DMS 273 (cell line): ENCODE data around the gene LY6G5C.

ENCODE experiments used
- DNase-seq: peaks from one replicate; lab custom pipeline; 2025; ENCODE audit not compliant: unreplicated experiment; lab: John Stamatoyannopoulos, UW

The LY6G5C gene

GRCh38 chr6:31680226-31681134, at the start of gene LY6G5C:
LY6G5C (minus strand) TSS chr6:31681067; CDS start chr6:31680373, 694 bp downstream.
- peak; percentile 87 for DNase-seq

DNA sequence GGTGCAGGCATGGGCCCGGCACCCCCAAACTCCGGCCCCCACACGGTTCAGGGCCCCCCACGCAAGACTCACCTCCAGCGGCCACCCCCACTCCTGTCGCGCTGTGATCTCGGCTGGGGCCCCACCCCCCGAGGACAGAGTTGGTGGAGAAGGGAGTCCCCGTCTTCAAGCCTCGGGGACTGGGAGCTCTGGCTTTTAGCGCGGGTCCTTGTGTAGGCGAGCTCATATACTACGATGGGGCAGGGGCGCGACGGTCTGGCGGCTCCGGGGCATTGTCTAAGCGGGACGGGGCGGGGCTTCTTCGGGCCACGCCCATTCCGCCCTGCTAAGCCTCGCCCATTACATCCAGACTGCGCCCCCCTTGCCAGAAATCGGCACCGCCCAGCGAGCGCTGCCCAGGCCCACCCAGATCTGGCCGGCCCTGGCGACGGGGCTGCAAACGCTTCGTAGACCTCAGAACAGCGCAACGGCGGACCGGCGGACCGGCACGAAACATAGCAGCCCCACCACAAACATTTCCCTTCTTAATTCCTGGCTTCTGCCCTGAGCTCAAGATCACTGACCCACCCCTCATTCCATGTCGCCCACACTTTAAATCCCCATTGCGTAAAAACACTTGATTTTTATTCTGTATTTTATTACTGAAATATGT, 49.2 kb upstream of the LY6G5C start:
- peak; percentile 81 for DNase-seq

- DNase-seq = peak; percentile 93
Measured at GRCh38 chr6:31729515-31729978, 48.7 kb upstream of the LY6G5C start.

DNA sequence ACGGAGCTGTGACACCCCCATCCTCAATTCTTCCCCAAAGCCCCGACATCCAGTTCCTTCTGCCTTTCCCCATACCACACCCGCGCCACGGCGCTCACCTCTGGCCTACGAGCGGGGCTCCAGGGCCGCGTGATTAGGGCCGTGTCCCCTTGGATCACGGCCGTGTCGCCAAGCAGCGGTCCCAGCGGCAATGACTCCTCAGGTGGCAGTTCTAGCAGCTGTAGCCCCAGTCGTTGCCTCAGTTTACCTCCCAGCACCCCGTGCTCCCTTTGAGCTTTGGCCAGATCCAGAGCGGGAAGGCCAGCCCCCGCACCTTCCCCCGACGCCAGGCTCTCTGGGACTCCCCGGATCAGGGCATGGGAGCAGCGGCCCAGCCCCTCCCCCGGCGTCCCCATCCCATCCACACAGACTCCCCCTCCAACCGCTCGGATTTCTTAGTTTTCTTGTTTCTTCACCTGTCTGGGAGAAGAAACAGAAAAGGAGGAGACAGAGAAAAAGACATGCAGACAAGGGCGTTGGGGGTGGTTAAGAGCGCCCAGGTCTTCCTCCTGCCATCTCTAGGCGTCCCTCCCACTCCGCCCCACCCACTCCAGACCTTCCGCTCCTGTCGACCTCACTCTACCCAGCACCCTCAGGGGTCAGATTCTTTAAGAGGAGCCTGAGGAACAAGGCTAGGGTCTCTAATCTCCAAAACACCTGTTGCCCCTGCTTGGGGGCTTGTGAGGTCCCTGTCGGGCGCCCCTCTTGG, 48.1 kb upstream of the LY6G5C start, which contains the start of gene DDAH2:
Gene DDAH2 (minus strand): TSS at position 533 of the 748 bp plus-strand sequence. CDS start 138 bp downstream, at position 395.
- no peak for DNase-seq

DNA sequence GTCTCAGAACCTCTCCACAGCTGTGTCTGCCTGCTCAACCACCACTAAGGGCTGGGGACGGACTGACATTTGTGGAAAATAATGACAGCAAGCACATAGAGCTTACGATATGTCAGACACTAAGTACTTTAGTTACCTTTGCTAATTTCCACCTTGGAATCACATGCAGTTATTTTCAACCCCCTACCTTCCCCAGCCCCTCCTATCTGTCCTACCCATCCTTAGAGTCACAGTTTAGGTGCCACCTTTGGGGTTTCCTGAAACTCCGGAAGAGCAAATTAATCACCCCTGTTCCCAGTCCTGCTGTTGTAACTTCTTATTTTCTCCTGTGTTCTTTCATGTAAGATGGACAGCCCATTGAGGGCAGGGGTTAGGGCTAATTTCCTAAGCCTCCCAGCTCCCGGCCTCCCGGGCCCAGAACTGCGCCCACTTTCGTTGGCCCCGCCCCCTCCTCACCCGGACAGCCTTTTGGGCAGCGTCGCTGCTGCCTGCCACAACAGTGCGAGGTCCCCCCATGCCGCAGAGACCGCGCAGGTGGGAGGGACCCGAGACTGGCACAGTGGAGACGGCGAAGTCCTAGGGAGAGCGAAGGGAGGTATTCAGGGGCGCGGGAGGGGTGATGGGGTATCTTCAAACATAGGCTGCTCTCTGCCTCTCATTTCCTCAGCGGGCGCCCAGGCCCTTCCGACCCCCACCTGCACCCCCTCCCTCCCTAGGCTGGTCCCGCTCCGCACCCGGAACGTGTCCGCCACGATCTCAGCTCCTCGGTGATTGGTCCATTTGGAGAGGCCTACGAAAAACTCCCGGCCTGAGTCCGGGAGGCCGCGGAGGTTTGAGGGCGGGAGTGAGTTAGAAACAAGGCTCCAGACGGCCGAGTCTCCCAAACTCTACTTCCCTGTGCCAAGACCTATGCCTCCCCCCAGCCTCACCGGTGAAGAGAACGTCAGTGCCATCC, 47.1 kb upstream of the LY6G5C start:
- DNase-seq = no peak

- no peak for DNase-seq
Measured at GRCh38 chr6:31727034-31727716, 46.3 kb upstream of the LY6G5C start.

- DNase-seq = no peak
Measured at GRCh38 chr6:31725502-31726350, 44.9 kb upstream of the LY6G5C start.

DNA sequence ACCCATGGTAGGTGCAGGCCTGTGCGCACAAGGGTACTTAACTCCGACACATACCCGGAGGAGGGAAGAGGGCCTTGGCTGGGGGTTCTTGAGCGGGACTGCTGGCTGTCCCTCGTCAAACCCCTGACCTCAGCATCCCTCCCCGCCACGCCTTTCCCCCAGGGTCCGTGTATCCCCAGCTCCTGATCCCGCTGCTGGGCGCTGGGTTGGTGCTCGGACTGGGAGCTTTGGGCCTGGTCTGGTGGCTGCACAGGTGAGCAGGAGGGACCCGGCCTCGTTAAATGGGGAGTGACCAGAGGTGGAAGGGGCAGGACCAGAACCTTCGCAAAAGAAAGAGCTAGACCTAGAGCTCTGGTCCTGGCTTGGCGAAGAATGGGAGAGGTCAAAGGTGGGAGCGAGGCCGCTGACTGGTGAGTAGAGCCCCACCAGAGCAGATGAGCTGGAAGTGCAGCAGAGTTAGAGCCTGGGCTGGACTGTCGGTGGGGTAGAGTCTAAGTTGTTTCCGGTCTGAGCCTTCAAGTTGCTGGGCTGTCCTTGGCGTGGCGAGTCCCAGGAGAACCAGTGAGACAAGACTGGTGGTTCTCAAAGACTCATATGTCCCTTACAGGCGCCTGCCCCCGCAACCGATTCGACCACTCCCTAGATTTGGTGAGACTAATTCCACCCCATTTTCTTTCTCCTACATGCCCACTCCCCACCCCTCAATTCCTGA, 43.3 kb upstream of the LY6G5C start:
- no peak for DNase-seq

- no peak for DNase-seq
Measured at GRCh38 chr6:31723245-31723979, 42.5 kb upstream of the LY6G5C start, which contains the start of gene MPIG6B. MPIG6B (plus strand) TSS chr6:31723373; CDS start chr6:31723384, 11 bp downstream.

- no peak for DNase-seq
Measured at GRCh38 chr6:31722173-31722572, 41.3 kb upstream of the LY6G5C start.

DNA sequence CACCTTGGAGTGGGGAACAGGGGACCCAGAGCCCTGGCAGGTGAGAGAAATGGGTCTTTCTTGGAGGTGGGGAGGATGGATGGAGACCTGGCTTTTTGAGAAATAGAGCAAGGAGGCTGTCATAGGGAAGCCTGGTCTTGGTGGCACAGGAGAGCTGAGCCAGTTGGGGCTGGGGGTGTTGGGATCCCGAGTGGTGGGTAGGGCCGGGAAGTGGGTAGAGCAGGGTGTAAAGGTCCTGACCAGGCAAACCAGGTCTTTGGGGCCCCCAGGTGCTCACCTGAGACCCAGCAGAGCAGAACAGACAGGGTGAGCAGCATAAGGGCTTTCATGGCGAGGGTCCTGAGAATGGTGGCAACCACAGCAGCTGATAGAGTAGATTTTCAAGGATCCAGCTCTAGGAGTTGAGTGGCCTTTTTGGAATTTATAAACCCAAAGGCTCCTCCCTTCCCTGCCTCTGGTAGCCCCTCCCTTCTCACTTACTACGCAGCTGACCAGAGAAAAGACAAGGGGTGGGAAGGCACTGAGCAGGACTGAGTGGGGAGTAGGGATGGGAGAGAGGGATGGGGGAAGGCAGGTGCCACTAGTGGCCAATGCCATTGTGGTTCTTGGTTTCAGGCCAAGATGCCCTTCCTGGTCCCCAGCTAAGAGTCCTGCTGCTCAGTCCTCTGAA, 40.6 kb upstream of the LY6G5C start, which contains the start of gene LY6G6C:
Gene LY6G6C (minus strand): TSS at position 396 of the 670 bp plus-strand sequence. CDS start 67 bp downstream, at position 329.
- DNase-seq = no peak

- no peak for DNase-seq
Measured at GRCh38 chr6:31720196-31720770, 39.4 kb upstream of the LY6G5C start.

DNA sequence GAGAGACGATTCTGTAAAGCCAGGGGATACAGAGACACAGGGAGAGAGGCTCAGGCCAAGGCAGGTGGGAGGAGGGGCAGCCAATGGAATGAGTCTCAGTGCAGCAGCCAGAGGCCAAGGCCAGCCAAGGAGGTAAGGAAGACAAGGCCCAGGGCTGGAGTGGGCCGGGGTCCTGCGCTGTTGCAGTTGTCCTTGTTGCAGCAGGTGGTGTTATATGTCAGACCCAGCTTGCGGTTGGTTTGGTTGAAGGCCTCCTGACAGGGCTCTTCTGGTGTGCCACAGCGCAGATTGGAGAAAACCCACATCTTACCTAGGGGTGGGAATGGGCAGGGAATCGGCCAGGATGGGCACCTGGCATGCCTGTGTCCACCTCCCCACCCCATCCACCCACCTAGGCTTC, 38.1 kb upstream of the LY6G5C start:
- no peak for DNase-seq

DNA sequence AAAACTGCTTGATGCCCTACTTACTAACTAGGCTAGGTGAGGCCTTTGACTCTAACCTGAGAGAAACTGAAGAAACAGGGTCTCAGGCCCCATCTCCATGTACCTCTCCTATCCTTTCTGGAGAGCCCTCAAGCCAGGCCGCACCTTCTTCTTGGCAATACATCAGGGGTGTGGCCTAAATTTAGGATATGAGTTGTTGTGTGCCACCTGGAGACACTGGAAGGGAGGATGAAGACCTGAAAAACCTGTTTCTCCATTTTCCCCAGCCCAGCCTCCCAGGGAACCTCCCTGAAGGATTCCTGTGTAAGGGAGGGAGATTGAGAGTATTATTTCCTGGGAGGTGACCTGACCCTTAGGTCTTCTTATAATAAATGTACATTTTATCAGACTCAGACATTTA, 37.4 kb upstream of the LY6G5C start:
- DNase-seq = no peak

DNA sequence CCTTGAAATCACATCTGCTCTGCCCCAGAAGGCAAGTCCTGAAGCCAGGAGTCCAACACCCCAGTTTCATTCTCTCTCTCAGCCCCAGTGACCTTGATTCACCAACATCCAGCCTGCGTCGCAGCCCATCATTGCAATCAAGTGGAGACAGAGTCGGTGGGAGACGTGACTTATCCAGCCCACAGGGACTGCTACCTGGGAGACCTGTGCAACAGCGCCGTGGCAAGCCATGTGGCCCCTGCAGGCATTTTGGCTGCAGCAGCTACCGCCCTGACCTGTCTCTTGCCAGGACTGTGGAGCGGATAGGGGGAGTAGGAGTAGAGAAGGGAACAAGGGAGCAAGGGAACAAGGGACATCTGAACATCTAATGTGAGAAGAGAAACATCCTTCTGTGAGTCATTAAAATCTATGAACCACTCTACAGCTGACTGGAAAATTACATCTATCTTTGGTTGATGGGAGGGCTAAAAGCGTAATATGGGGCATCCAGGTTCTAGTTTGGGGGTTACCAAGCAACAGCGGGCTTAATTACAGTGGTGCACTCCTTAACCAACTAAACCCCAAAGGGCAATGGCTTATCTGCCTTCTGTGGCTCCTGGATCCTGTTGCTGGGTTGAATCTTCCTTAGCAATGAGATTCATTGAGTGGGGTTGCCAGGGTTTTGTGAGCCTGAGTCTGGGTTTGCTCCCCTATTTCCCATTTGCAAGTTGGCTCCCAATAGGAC, 36.8 kb upstream of the LY6G5C start:
- DNase-seq = no peak
